GM12891 (cell line): ENCODE results near the gene SYNPO2.

ENCODE experiments used
- POLR2A ChIP-seq: IDR thresholded peaks from 2 replicates; pipeline ENCODE4 v1.6.1; 2011; ENCODE audit warnings: low read depth, low read length, control low read depth
- POLR2AphosphoS5 ChIP-seq: IDR thresholded peaks from 2 replicates; pipeline ENCODE4 v1.6.1; 2011; ENCODE audit warnings: low read depth, low read length, control low read depth
- SPI1 ChIP-seq: IDR thresholded peaks from 2 replicates; pipeline ENCODE4 v1.6.1; 2011; ENCODE audit warnings: low read depth, low read length, control low read depth
- TAF1 ChIP-seq: IDR thresholded peaks from 2 replicates; pipeline ENCODE4 v1.6.1; 2011; ENCODE audit warnings: low read depth, low read length, control low read depth

- TF ChIP-seq SPI1 (no peak), POLR2A (no peak), POLR2AphosphoS5 (no peak), TAF1 (no peak)
Measured at GRCh38 chr4:119008761-119009160, 120.1 kb downstream of the SYNPO2 start.
